Stimulated activated CD4-positive, alpha-beta T cell treated with anti-CD3 and anti-CD28 coated beads, Interleukin-12 subunit alpha, Interleukin-12 subunit beta, amount 100 ng/mL, for 24 hours (primary cell): Measurements from ENCODE around the gene RAPGEF4.

ENCODE experiments used
- DNase-seq, 2 experiments: peaks; one replicate each; pipeline ENCODE4 v3.0.0-alpha.2; 2020; ENCODE audit warnings: low read depth in 2 of 2

The RAPGEF4 gene

DNA sequence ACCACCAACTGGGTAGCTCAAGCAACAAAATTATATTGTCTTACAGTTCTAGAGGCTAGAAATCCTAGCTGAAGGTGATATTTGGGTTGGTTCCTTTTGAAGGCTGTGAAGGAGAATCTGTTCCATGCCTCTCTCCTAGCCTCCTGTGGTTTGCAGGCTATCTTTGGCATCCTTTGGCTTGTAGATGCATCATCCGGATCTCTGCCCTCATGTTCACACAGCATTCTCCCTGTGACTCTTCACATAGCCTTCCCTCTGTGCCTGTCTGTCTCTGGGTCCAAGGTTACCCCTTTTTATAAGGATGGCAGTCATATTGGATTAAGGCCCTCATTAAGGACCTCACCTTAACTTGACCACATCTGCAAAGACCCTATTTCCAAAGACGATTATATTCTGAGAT, 261.4 kb downstream of the RAPGEF4 start:
- DNase-seq = no peak

DNA sequence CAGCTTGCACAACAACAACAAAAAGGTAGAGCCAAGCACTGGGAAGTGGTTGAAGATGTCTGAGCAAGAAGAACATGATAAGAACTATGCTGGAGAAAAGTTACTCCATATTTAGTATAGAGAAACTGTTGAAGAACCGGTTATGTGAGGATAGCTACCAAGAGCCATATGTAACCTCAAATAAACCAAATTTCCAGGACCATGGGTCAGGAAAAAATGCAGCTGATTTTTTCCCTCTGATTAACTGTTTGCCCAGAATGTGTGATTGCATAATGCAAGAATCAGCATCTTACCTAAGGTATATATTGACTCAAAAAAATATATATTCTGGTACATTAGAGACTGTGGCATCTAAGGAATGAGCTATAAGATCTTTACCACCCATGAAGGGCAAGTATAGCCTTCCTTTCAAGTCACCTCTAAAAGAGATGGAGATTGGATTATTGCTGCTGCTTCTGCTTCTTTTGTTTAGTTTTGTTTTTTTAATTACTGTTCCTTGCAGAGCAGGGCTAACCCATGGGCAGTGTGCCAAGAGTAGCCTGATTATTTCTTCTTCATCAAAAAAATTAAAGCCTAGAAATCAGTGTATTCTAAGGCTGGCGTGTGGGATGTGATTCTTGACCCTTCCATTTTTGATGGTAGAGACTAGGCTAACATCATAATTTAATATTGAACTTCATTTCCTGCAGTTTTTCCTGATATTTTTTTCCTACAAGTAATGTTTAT, 263.1 kb downstream of the RAPGEF4 start:
- DNase-seq = no peak

DNA sequence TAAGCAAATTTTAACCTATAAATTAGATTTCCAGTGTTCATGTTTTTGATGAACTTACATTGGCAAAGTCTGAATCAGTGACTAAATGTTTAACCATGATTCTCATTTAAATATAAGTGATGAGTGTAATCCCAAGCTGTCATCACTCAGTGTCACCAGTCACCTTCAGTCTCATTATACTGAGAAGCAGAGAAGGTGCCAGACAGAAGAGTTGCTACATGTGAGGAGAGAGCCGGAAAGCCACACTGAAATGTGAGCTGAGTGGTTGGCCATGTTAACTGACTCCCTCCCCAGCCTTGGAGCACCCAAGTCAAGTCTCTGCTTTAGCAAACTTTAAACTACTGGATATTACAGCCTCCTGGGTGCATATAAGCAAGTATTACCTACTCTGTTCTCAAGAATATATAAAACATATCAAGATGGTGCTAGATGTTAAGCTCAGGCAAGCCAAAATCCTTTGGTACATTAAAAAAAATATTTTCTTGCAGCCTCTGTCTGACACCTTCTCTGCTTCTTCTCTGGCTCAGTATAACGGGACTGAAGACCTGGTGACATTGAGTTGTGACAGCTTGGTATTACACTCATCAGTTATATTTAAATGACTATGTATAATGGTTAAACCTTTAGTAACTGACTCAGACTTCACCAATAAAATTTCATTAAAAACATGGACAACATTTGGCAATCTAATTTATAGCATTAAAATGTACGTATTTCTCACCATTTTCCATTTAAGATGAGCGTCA, 264.2 kb downstream of the RAPGEF4 start:
- DNase-seq = no peak

DNA sequence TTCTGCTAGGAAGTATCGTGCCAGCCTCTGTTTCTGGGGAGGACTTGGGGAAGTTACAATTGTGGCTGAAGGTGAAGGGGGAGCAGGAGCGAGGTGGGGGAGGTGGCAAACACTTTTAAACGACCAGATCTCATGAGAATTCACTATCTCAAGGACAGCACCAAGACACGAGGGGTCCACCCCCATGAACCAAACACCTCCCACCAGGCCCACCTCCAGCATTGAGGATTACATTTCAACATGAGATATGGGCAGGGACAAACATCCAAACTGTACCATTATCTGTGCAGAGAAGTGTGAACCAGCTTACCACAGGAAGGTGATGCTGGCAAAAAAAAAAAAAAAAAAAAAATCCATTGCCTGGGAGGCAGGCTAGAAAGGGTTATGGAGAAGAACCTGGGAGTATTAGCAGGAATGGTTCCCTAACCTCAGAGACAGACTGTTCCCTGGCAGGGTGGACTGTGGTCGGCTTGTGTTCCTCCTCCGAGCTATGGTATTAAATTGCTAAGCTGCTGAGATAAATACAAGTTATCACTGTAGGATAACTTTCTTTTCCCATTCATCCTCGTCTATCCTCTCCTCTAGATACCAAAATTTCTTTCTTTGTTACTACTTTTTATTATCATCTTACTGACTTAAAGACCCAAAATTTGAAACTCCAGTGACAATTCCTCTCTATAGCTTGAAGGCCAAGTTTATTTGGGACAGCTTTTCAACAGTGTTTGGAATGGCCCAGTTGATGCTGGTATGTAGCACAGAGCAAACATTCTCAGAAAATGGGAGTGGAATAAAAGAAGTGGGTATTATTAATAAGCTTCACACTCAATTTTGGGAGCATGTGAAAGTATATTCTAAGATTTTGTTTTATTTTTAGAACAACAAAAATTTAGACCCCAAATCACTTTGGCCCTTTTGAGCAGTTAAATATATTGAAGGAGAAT, 266.3 kb downstream of the RAPGEF4 start:
- no peak for DNase-seq

DNA sequence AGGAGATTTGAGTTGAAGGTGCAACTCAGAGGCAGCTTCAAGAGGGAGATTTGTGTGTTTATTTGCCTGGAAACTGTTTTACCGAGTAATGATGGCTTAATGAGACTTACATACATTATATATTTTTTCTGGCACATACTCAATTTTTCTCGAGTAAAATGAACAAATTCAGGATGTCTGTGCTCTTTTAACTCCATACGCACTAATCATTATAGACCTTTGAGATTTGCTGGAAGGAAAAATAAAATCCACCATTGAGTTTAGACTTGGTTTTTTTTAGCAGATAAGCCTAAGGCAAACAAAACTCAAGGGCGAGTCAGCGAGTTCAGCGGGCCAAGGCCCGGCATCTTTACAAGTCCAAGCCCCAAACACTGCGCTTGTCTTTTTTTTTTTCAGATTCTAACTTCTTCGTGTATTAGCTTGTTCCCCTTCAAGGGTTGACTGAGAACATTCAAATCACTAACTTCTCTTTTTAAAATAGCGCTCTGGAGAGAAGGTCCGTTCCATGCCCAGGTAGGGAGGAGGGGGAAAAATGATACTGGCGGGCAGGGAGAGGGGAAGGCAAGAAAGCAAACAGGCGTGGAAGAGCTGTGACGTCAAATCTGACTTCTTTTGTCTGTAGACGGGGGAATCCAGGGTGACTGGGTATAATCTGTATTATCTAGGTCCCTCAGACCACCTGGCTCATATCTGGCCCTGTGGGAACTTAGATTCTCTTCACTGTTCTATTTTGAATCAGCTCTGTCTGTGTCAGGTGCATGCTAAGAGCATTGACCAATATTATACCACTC, 267.3 kb downstream of the RAPGEF4 start:
- DNase-seq = no peak

DNA sequence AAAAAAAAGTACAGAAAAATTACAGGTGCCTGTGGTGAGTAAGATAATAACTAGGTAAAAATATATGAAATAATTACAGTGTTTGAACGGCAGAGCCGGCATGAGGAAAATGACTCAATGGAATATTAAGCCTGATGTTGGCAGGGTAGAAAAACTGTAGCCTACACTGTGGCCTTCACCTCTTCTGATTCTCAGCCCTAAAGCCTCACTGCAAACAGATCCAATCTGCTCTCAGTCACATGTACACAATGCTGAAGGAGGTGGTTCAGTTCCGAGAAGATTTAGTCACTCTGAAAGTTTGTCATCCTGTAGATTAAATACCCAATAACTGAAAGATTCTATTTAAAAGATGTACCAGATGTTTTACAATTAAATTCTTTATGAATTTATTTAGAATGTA, 273.1 kb downstream of the RAPGEF4 start:
- no peak for DNase-seq

DNA sequence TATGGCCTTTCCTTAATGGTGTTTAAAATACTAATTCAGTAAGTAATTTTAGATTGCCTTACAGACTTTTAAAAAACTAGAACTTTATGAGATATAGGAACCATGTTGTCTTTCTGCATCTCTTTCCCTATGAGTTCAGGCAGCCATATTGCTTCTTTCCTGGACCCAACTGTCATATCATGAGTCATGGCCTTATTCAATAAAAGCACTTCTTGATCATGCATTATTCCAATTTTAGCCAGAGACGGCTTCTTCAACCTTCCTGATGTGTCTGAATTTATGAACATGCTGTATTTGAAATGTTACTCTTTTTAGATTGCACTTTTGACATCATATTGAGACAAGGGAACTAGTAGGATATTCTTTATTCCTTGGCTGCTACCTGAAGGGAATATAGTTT, 274.6 kb downstream of the RAPGEF4 start:
- DNase-seq = no peak

DNA sequence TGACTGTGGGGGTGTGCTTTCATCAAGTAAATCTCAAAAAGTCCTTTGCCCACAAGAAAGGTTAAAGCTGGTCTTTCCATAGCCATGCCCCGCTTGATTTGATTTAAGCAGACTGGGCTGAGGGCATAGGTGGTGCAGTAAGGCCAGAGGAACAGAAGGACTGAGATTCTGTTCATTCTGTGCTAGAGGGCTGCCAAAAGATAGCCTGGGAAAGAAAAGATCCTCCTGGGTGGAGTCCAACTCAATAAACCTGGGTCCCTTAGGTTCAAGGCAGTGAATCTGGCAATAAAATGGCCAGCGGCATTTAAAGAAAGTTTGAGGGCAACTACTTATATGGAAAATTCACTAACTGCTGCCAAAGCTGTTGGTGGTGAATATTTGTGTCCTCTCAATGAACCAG, 280.8 kb downstream of the RAPGEF4 start:
- DNase-seq = no peak

DNA sequence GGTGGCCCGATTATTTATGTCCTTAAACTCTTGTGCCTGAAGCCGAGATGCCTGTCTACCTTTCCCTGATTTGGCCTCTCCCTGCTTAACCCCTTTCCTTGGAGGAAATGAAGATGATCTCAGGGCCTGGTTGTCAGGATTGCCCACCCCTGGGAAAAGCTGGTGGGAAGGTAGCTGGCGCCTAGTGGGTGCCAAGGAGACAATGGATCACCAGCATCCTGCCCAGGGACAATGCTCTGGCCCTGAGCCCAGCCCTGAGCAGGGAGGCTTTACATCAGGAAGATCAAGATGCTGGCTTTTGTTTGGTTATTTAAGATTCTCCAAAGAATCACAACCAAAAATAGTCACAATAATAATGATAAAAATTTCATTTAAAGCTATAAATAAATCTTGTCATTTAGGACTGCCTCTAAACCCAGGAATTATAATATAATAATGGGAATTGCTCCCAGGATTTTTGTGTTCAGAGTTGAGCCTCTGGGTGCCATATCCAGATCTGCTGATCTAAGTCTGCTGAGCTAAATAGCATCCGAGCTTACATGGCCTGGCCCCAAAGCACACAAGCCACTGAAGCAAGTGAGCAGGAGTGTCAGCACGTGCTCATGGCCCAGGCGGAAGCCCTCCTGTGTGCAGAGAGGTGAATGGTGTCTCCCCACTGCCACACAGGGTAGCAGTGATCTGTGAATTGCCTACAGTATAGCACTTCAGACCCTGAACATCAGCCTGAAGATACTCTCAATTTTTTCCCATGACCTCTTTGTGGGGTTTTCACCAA, 282.2 kb downstream of the RAPGEF4 start:
- no peak for DNase-seq

DNA sequence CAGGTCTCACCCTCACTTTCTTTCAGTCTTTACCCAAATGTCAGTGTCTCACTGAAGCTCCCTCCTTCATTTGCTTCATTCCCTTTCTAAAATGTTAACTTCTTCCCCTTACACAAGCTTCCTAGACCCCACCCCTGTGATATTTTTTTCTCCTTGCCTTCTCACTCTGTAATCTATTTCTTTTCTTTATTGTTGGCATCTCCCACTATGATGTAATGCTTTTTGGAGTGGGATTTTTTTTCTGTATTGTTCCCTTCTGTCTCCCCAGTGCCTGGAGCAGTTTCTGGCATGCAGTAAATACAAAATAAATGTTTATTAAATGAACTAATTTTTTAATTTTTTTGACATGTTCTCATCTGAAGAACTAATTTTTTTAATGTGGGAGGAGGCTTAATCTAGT, 284.1 kb downstream of the RAPGEF4 start:
- no peak for DNase-seq

DNA sequence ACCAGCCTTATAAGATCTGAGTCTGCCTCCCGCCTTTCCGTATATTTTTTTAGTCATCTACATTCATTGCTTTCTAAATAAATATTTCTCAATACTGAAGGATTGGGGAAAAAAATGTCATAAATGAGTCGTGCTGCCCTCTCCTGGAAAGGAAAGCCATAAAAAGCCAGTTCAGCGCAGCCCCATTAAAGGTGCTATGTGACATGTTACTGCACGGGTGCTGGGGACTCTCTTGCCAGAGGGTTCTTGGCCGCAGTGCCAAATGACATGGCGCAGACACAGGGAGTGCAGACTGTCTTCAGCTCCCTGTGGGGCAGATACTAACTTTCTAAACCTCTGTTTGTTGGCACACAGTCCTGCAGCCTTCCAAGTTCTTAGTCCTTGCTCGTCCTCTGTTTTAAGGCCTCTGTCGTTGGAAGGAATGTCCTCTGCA, 286.3 kb downstream of the RAPGEF4 start:
- no peak for DNase-seq

DNA sequence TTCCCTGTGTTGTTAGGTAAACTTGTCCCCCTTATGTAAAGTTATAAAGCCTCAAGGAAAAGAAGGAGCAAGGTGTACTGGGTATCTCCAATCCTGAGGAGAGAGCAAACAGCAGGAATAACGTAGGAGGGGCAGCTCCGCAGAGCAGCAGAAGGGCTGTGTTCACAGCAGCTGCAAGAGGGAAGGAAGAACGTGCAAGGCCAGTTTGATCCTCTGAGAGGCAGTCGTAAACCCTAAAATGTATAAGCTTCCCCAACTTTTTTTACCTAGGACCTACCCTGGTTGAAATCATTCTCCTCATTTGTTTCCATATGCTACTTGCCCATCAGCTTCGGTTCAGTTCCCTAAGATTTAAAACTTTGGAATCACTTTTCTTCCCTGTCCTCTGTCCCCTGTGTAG, 288.1 kb downstream of the RAPGEF4 start:
- DNase-seq = no peak

DNA sequence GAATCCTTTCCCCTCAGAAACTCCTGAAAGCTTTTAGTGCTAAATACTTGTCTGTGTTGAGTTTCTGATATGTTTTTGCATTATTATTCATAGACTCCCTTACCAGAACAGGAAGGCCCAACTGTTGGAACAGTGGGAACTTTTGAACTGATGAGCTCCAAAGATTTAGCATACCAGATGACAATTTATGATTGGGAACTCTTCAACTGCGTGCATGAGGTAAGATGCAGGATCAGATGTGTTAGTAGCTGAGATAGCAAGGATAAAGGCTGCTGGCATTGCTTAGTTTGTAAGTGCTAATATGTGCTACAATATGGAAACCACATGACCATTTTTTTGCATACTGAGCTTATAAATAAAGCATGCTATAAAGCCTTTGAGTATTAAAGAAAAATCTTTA, 290.8 kb downstream of the RAPGEF4 start:
- DNase-seq = no peak

DNA sequence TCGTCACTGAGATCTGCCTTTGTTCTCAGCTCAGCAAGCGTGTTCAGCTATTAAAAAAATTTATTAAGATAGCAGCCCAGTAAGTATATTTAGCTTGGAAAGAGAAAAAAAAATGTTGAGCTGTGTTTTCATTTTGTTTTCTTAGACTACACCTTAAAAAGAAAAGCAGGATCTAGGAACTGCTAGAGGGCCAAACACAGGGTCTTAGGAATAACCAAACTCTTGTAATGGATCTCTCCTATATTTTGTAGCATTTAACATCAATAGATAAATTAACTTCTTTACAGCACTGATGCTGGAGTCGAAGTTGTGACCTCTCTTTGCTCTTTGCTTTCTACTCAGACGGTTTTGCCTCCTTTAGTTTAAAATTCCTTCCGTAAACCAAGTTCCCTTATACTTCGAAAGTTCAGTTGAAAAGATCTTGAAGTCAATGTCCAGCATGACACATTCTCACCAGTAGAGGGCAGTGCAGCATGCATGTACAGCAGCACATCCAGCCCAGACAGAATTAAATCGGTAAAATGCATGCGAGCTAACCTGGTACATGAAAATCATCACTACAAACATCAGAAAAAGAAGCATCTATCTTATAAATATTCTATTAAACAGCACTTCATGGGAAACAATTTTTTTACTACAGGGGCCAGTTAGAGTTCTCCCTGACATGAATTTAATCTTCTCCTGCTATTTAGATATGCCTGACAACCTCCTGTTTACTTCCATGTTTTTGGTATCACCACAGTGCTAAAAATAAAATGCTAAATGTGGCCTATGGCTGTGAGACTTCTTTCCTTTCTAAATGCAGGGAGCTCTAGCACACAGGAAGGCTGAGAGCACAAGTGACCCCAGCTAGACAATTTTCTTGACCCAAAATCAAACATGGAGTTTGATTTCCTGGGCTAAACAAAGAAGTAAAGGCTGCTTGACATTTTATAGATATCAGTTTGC, 291.8 kb downstream of the RAPGEF4 start:
- peak; percentile 45 to 81 for DNase-seq

DNA sequence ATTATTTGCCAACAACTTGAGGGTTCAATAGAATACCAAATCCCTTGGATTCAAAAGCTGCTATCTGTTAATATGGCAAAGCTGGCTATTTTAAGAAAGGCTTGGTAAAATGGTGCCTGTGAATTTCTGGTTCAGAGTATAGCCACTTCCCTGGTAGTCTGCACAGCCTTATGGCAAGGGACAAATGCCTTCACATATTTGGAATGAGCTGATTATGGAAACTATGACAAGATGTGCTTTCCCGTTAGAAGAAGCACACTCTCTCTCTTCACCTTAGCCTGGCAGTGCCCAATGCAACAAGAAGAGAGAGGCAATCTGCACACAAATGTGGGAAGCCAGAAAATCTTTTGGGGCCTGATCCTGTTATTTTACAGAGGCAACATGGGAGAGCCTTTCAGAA, 292.5 kb downstream of the RAPGEF4 start:
- DNase-seq = no peak

DNA sequence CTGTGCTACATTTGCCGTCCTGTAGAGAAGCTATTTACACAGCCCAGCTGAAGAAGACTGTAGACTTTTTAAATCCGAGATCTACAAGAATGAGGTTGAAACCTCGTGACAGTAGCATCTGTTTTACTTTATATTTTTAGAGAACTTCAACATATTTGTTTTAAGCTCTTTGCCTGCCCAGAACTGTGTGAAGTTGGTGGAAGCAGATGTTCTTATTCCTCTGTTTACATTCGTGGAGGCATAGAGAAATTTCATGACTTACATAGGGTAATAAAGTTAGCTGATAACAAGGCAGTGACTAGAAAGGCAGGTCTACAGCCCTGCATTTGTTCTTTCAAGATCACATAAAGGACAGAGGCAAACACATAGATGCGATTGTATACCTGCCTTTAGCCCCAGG, 293.0 kb downstream of the RAPGEF4 start:
- DNase-seq = no peak

DNA sequence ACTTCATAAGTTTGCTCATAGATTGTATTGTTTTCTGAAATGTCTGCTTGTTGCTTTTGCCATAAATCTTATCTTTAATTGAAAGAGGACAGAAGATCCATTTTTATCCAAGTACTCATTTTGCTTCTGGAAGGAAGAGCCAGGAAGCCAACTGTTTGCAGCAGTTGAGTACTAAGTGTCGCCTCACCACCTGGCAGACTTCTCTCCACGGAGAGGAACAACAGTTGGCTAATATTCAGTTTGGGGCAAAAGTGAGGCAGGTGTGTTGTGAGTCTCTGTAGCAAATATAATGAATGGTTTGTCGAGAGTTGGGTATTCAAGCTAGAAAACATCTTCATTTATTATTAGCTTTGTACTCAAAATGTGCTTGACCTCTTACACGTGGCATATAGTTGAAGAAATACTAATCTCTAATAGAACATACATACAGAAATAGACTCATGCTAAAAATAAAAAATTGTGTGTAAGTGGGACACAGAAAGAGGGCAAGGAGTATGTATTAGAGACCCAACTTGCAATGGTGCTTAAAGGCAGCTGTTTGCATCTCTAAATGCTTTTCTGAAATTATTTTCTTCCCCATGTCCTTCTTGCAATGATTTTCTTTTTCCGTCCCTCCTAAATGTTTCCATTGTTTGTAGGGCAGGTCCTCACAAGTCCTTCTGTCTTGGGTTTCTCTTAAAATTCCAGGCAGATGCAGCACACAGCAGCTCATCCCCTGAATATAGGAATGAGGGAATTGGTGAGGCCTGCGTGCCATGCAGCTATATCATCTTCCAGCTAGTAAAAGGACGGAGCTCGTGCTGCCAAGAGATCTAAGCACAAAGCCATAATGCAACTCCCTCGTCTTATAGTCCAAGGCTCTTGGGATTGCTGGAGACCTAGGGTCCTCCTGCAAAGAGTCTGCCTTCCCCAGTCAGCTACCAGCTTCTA, 295.2 kb downstream of the RAPGEF4 start:
- no peak for DNase-seq

DNA sequence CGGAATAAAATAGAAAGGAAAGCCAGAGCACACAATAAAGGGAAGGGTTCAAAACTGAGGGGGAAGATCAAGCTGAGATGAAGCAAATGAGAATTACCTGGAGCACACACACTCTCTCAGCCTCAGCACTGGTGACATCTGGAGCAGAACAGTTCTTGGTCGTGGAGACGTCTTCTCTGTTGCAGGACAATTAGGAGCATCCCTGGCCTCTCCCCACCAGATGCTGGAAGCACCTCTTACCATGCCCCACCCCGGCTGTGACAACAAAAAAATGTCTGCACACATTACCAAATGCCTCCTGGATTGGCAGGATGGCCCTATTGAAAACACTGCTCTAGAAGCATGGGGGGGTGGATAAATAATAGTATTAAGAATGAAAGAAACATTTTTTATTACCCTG, 296.4 kb downstream of the RAPGEF4 start:
- no peak for DNase-seq

DNA sequence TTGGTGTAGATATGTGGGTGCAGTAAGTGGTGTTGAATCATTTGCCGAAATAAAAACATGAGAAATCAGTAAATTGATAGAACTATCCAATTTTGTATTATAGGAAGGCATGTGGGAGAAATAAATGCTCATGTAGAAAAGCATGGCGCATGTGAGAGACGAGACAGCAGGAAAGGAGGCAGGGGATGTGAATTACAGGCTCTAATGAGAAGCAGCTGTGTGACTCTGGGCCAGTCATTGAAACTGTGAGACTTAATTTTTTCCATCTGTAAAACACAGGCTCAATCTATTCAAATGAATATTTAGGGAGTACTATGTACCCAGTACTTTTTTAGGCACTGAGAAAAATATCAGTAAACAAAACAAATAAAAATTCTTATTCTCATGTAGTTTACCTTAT, 297.4 kb downstream of the RAPGEF4 start:
- no peak for DNase-seq
